GM18517 (cell line): ENCODE measurements around the gene ZSWIM2.
"Not testable (repeated sequence)": the region's sequence is repeated elsewhere in the genome, so short reads cannot be mapped to it uniquely, and the experiment has no call there.

Source experiments
- ATAC-seq: cut with Tn5 transposase; IDR thresholded peaks from one replicate; pipeline ENCODE4 v1.9.1; 2021; ENCODE audit warnings: mild to moderate bottlenecking, moderate library complexity; ENCODE audit not compliant: unreplicated experiment

The ZSWIM2 gene, protein sequence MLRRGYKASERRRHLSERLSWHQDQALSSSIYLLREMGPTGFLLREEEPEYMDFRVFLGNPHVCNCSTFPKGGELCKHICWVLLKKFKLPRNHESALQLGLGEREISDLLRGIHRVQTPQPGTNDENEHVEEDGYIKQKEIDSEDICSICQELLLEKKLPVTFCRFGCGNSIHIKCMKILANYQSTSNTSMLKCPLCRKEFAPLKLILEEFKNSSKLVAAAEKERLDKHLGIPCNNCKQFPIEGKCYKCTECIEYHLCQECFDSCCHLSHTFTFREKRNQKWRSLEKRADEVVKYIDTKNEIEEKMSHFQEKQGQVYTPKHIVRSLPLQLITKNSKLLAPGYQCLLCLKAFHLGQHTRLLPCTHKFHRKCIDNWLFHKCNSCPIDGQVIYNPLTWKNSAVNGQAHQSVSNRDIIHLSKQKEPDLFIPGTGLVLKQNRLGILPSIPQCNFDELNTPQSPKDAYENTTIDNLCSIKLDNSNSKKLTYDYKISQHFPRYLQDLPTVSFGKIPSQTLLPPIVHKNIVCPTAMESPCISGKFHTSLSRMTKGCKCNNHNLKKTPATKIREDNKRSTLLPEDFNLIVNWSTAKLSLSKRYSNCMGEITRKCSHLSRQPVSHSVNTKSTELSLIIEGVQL

DNA sequence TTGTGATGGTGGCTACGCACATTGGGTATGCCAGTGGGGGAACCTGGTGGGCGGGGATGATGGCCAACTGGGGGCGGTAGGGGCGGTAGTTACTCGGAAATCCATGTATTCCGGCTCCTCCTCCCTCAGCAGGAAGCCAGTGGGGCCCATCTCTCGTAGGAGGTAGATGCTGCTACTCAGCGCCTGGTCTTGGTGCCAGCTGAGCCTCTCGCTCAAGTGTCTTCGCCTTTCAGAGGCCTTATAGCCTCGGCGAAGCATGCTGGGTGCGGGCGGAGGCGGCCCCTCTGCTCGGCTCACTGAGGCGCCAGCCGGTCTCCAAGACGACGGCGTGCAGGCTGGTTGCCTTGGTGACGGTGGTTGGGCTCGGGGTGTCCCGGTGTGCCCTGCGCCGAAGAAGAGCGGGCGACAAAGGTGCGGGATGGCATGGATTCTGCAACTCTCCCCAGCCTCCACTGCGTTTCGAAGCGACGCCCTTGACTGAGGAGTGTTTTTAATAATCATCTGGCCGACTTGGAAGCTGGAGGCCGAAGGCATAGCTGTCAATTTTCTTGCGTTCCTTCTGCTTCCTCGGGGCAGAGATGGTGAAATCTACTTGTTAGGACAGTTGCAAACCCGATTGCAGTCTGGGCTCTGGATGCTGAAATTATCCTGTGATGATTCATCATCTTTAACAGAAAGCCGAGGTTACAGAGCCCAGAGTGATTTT lies at the start of gene ZSWIM2:
Gene ZSWIM2 (minus strand): TSS at position 298 of the 706 bp plus-strand sequence. CDS start 40 bp downstream, at position 258.
- no peak for ATAC-seq

DNA sequence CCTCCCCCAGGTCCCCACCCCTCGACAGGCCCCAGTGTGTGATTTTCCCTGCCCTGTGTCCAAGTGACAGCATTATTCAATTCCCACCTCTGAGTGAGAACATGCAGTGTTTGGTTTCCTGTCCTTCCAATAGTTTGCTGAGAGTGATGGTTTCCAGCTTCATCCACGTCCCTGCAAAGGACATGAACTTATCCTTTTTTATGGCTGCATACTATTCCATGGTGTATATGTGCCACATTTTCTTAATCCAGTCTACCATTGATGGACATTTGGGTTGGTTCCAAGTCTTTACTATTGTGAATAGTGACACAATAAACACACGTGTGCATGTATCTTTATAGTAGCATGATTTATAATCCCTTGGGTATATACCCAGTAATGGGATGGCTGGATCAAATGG lies 47.2 kb upstream of the ZSWIM2 start:
- ATAC-seq = not testable (repeated sequence)

DNA sequence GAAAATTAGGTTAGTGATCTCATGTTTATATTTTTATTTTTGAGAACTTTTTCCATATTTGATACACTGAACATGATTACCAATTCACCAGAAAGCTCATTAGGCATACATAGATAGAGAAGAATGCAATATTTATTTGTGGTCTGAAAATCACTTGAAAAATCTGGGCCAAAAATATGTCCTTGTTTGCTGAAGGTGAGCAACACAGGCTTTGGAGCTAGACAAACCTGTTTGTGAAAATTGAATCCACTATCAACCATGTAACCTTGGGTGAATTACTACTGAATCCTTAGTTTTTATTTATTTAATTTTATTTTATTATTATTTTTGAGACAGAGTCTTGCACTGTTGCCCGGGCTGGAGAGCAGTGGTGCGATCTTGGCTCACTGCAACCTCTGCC lies 46.5 kb upstream of the ZSWIM2 start:
- no peak for ATAC-seq

DNA sequence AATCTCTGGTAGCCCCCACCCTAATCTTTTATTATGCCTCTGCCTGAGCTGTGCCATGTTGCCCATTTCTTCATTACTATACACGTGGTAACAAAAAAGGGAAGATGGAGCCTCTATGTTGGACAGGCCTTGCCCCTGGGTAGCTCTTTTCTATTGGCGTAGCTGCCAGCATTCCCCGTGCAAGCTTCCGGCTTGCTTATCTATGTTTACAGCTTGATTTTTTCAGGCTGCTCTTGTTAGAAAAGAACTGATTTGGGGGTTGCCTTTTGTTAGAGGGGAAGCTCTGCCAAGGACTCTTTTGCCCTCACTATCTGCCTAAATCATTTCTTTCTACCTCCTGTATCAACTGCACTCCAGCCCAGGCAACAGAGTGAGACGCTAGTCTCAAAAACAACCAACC lies 45.5 kb upstream of the ZSWIM2 start:
- ATAC-seq = no peak

DNA sequence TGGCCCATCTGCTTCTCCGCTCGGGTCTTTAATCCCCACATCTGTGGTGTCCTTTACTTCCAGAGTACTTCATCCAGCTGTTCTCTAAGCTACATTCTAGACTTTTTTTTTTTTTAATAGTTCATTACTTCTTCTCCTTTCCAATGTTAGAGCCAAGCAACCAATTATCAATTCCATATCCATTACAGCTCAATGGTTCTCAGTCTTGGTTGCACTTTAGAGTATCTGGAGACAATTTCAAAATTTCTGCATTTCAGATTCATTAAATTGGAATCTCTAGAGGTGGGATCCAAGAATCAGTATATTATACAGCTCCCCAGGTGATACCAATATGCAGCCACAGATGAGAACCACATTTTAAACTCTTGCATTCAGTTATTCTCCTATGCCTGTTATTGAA lies 43.9 kb upstream of the ZSWIM2 start:
- no peak for ATAC-seq

DNA sequence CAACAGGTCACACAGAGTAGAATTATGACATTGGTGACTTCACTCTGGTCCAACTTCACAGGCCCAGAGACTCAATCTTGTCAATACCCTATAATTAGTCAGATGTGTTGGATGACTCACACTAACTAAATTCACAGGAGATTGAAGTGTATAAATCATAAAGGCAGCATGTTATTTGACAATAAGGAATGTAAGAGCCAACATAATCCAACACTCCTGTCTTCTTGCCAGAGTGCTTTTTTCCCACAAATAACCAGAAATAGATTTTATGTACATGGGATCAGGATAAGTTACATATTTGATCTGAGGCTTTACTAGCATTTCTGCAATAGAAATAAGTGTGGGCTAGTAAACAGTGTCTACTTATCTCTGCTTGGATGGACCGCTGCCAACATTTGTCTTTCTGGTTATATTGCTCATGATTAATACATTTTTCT lies 42.2 kb upstream of the ZSWIM2 start:
- ATAC-seq = no peak

DNA sequence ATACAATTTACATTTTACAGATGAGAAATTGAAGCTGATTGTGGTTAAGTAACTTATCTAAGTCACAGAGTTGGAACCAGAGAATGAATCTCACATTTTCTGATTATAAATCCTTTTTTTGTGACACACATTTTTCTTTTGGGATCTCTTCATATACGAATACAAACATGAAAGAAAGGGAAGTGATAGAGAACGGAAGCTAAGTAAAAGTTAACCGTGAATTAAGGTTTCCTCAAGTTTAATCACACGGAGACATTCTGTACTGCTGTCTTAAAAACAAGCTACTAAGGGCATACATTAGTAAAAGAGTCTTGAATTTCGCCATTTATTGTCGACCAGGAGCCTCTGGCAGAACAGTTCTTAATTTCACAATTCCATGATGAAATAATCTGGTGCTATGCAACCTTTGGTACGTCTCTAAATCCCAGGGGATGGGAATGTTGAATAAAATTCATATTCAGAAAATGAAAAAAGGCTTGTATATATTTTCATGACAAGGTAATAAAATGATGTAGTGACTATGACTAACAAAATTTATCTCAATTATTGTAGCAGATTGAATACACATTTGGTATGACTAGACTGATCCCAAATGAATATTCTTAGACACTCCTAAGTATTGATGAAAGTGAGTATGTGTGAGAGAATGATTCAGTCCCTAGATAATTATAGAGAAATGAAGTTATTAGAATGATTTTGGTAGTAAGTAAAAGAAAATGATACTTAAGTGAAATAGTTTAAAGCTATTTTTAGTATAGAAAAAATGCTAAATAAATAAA lies 40.3 kb upstream of the ZSWIM2 start:
- no peak for ATAC-seq

DNA sequence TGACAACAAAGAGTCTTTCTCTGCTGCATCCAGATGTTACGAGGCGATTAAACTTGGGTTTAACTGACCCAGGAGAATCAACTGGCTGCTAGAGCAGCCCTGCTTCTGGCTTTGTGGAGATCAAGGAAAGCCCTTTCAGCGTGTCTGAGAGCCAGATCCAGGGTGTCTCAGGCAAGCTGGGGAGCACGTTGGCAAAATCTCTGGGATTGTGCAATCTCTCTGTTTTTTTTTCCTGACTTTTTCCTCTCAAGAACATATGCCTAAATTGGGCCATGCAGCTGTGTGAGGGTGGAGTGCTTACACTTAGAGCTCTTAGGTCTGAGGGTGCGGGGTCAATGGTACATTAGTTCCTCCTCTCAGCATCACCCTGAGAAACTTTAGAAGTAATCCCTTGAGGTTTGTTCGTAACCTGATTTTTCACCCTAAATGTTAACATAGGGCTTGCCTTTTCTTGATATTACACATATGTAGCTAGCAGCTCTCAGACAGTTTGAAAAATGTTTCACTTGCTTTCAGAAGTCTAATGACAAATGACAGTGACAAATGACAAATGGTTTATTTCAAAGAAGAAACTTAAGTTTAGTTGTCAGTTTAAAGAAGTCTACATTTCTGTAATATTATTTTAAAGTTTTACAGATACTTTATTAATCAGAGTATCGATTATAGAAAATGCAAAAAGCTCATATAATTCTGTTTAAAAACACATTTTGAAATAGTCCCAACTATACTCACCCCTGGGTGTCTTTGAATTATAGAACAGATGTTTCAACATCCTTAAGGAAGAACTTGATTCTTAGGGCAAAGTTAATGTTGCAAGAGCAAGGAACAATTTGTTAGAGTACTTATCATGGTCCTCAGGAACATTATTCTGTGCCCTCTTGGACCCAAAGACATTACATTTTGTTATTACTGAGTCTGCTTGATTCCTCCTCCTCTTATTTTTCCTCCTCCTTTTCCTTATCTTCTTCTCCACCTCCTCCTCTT lies 38.4 kb upstream of the ZSWIM2 start:
- ATAC-seq = no peak

DNA sequence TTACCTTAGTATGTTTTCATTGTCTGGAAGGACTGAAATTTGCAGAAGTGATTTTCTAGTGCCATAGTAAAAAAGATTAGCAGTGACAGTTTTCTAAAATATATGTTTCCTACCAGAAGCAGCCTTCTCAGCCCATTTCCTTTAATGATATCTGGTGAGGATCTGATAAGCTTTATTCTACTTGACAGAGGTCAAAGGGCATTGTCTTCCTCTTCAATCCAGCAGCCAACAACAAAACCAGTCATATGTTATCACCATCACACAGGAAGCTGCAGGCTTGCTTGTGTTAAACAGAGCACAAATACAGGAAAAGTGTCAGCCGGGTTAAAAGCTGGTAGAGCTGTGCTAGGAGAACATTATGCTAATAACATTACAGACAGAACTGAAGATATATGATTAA lies 35.6 kb upstream of the ZSWIM2 start:
- no peak for ATAC-seq

DNA sequence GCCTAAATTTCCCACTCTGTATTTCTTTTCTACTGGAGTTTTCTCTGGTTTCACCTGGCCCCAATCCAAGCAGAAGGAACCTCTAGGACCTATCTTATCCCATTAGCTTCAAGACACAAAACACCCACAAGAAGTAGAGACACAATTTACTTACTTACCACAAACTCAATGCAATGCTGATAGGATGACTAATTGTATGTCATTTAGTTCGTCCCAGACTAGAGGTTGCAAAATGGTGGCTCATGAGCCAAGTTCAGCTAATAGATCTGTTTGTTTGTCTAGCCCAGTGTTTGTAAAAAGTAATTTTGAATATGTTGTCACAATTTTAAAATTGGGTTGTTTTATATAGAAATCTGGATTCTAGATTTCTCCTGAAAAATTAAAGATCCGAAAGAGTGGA lies 34.7 kb upstream of the ZSWIM2 start:
- no peak for ATAC-seq

DNA sequence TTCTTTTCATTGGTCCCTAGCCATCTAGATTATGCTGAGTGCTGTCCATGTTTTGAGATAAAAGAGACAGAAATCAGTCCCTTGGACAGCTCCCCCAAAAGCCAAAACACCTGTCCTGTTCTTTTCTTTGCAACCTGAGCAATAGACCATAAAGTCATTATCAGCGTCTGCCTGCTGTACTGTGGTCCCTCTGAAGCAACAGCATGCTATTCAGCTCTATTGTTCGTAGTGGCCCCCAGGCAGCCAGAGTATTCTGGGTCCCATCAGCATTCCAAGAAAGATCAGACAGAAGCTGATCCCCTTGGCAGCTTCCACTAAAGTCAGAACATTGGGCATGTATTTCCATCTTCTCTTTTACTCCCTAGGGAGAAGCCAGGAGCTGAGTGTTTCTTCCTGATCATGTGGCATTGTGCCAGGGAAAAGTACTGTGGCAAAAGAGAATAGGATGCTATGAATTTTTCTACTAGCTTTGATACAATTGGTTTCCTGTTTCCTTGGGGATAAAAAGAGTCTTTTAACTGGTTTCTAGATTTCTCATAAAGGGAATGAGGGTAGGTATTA lies 33.6 kb upstream of the ZSWIM2 start:
- ATAC-seq = no peak

DNA sequence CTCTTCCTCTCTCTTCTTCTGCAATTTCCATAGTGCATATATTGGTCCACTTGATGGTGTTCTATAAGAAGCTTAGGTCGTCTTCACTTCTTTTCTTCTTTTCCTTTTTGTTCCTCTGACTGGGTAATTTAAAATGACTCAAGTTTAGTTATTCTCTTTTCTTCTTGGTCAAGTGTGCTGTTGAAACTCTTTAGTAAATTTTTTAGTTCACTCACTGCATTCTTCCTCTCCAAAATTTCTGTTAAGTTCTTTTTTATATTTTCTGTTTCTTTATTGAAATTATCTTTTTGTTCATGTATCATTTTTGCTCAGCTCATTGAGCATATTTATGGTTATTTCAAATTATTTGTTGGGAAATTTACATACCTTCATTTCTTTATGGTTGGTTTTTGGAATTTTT lies 32.7 kb upstream of the ZSWIM2 start:
- no peak for ATAC-seq

DNA sequence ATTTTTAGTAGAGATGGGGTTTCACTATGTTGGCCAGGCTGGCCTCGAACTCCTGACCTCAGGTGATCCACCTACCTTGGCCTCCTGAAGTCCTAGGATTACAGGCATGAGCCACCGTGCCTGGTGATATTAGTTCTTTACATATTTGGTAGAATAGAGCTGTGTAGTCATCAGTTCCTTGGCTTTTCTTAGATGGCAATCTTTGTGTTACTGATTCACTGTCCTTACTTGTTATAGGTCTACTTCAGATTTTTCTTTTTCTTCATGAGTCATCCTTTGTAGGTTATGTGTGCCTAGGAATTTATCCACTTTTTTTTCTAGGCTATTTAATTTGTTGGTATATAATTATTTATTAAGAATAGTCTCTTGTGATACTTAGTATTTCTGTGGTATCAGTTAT lies 30.3 kb upstream of the ZSWIM2 start:
- ATAC-seq = no peak

DNA sequence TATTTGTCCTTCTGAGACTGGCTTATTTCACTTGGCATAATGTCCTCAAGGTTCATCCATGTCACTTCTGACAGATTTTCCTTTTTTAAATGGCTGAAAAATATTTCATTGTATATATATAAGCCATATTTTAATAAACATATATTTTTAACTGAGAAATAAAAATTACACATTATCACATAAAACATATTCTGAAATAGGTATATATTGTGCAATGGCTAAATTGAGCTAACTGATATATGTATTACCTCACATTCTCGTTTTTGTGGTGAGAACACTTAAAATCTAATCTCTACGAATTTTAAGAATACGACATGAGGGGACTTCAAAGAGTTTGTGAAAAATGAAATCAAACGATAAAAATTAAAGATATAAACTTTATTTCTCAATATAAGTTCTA lies 25.7 kb upstream of the ZSWIM2 start:
- ATAC-seq = no peak

DNA sequence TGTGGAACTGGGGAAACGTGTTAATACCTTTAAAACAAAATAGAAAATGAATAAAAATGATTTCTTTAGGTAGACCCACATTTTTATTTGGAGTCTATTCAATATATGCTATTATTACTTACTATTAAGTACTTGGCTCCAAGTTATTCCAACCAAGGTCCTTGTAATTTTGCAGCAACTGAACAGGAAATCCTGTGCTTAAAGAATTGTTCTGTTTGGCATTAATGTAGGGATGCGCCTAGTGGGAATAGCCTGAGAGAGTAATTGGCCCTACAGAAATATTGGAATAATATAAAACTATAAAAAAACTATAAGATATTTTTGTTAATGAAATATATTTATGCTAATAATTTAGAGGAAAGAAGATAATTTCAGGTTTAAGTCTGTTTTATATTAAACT lies 22.9 kb upstream of the ZSWIM2 start:
- ATAC-seq = no peak

DNA sequence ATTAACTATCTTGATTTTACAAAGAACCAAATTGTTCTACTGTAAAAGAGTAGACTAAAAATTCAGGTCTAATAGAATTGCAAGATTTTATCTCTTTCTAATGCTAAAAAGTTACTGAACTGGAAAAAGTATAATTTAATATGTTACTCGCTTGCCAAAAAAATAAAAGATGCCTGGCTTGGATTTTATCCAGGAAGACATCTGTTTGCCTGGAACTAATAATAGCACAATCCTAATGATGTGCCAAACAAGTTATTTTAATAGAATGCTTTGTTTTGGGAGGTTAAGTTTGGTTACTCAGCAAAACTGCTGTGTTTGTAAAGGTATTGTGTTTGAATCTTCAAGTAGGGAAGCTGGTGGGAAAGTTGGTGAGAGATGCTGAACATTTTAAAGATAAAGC lies 19.4 kb upstream of the ZSWIM2 start:
- no peak for ATAC-seq

DNA sequence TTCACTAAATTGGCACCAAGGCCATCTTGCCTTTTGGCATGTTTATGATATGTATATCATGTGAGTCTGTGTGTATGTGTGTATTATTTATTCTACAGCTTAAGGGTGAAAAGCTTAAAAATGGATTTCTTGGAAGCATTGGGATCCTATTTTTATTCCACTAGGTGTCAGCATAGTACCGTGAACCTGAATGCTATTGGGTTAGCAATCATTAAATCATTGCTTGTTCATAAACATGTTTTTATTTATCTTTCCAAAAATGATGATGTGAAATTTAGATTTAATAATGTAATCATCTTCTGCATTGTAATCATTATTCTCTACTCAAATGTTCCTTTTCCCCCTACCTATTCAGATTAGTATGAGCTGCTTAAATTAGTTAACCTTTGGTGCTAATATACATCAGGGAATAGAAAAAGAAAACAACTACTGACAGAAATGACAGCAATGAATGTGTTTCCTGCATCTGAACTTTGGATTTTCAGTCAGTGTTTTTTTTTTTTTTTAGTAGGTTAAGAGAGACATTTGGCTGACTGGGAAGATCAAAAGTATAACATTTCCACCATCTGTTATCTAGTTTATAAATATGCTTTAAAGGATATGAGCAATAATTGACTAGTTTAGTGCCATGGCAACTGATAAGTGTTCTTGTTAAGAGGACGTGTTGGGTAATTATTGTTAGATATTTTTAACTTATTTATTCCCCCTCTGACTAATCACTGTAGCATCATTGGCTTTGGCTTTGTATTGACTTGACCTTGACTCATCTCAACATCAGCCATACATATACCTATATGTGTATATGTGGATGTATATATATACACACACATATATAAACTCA lies 14.1 kb upstream of the ZSWIM2 start:
- peak; percentile 70 for ATAC-seq

DNA sequence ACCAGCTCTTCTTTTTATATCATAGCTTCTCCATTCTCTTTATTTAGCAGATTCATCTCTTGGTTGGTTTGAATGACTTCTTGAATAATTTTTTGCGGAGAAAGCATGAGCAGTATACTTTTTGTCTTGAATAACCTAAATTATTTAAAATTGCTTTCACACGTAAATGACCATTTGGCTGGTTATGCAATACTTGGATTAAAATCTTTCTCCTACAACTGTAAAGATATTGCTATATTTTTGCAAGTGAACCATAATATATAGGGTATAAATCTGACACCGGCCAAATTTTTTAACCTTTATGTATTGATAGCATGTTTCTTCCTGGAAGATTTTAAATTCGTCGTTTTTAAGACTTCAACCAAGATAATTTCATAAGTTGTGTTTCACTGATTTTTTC lies 6.2 kb upstream of the ZSWIM2 start:
- ATAC-seq = no peak

DNA sequence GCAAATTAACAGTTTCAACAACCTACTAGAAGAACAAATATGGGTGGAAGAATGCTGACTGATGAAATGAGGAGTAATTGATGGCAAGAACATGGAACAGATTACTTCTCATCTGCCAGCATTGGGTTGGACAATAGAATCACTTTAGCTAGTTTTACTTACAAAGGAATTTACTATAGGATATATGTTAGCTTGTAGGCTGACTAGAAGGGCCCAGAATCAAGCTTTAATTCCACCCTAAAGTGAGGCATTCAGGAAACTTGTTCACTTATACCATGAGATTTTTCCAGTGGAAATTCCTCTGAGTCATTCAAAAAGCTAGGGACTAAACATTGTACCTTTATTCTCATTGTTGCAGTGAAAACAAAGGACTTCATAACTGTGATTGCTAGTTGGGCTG lies 5.0 kb upstream of the ZSWIM2 start:
- ATAC-seq = no peak
